OCI-LY7 (cell line): Measurements from ENCODE around the gene LACC1. TPM values are rescaled to one million over a fixed set of nuclear protein-coding genes. Genes with fewer than 3 reads are reported as not detected.

Experiments
- BruUV-seq: library from RNA; stranded (reverse); fragments of 400-500 nt; replicated peaks from 2 replicates; lab custom pipeline; 2021; lab: Mats Ljungman, UMichigan
- CTCF ChIA-PET: fragments of 300-600 bp; sonication (Branson Sonifier 250); formaldehyde crosslinking; loops from one replicate; lab custom pipeline; 2022; ENCODE audit warnings: antibody characterized with exemption; ENCODE audit not compliant: unreplicated experiment; lab: Charles Lee
- POLR2A ChIA-PET: fragments of 300-600 bp; sonication (Branson Sonifier 250); formaldehyde crosslinking; loops from one replicate; lab custom pipeline; 2022; ENCODE audit warnings: antibody characterized with exemption; lab: Charles Lee
- DNase-seq: peaks from one replicate; pipeline ENCODE4 v3.0.0-alpha.2; 2015; ENCODE audit warnings: low spot score
- H2AFZ ChIP-seq: fragments of 200-600 bp; sonication (generic), shearing (Covaris generic); 2 replicates; pipeline ENCODE4 v1.6.1; 2014; ENCODE audit warnings: mild to moderate bottlenecking, antibody characterized with exemption, low read length, moderate library complexity
- H3K27ac ChIP-seq: fragments of 200-600 bp; sonication (generic); 2 replicates; pipeline ENCODE4 v1.5.1; 2014; ENCODE audit warnings: mixed run types, low read depth, mild to moderate bottlenecking, moderate library complexity, low read length, inconsistent platforms; ENCODE audit not compliant: poor library complexity, severe bottlenecking
- H3K36me3 ChIP-seq: fragments of 200-600 bp; sonication (generic); 2 replicates; pipeline ENCODE4 v1.6.1; 2014; ENCODE audit warnings: mild to moderate bottlenecking, antibody characterized with exemption, low read length, moderate library complexity, mixed read lengths; ENCODE audit not compliant: insufficient read depth
- H3K4me1 ChIP-seq: fragments of 200-600 bp; sonication (generic); 2 replicates; pipeline ENCODE4 v1.5.1; 2014; ENCODE audit warnings: mild to moderate bottlenecking, low read length; ENCODE audit not compliant: insufficient read depth, poor library complexity, severe bottlenecking
- H3K4me2 ChIP-seq: fragments of 200-600 bp; sonication (generic); 2 replicates; pipeline ENCODE4 v1.6.1; 2014; ENCODE audit warnings: mild to moderate bottlenecking, low read length
- H3K4me3 ChIP-seq: fragments of 200-600 bp; sonication (generic); 2 replicates; pipeline ENCODE4 v1.5.1; 2014; ENCODE audit warnings: mild to moderate bottlenecking, low read depth, low read length; ENCODE audit not compliant: poor library complexity, severe bottlenecking
- H3K79me2 ChIP-seq: fragments of 200-600 bp; sonication (generic); 2 replicates; pipeline ENCODE4 v1.6.1; 2016; ENCODE audit warnings: low read depth, mild to moderate bottlenecking, low read length, moderate library complexity, mixed read lengths; ENCODE audit not compliant: insufficient read depth
- H3K9me2 ChIP-seq: fragments of 200-600 bp; sonication (generic); 2 replicates; pipeline ENCODE4 v1.6.1; 2016; ENCODE audit warnings: mild to moderate bottlenecking, low read length, mixed read lengths; ENCODE audit not compliant: insufficient read depth
- H3K9me3 ChIP-seq: fragments of 200-600 bp; sonication (generic); 2 replicates; pipeline ENCODE4 v1.6.1; 2014; ENCODE audit warnings: mild to moderate bottlenecking, mixed run types, low read length, mixed read lengths
- H4K20me1 ChIP-seq: fragments of 200-600 bp; sonication (generic); 2 replicates; pipeline ENCODE4 v1.6.1; 2014; ENCODE audit warnings: mild to moderate bottlenecking, antibody characterized with exemption, low read length, moderate library complexity, mixed read lengths; ENCODE audit not compliant: insufficient read depth
- CTCF ChIP-seq: fragments of 200-600 bp; sonication (generic); conservative IDR thresholded peaks from 2 replicates; pipeline ENCODE4 v1.5.1; 2014; ENCODE audit warnings: mild to moderate bottlenecking, antibody characterized with exemption, low read length, moderate library complexity, mixed read lengths
- EZH2phosphoT487 ChIP-seq: fragments of 200-600 bp; sonication (generic); IDR thresholded peaks from 2 replicates; pipeline ENCODE4 v1.6.1; 2018; ENCODE audit warnings: low read depth, borderline replicate concordance, mild to moderate bottlenecking, mixed run types, antibody characterized with exemption, low read length, moderate library complexity, mixed read lengths
- intact Hi-C: fragments of 100-400 bp; cut with micrococcal nuclease; formaldehyde crosslinking; loops from one replicate; pipeline ENCODE4 v1.10.0; 2022; ENCODE audit not compliant: unreplicated experiment
- total RNA-seq, 2 experiments: library from RNA; depleted of rRNA in 1 of 2; stranded (reverse); fragments of >200 nt in 1 of 2; shearing (Covaris generic) in 1 of 2; gene quantifications; 2 replicates each; pipeline ENCODE4 v1.2.3, GENCODE V29; 2014 to 2022

Gene LACC1
- total RNA-seq, 2 experiments from 2014 or later = 3.5 to 11.3 TPM

GRCh38 chr13:43905435-43906031 lies 25.8 kb downstream of the LACC1 start:
- TF ChIP-seq CTCF = peak; percentile 91
- no peak for TF ChIP-seq EZH2phosphoT487
- Histone ChIP-seq H3K79me2 (no peaks in the 10 kb centered on the region), H3K36me3 (no peaks in the 10 kb centered on the region), H2AFZ (no peak overlapping the region), H3K9me2 (no peaks in the 10 kb centered on the region), H3K27ac (no peak overlapping the region), H3K4me3 (no peak overlapping the region), H3K4me2 (no peak overlapping the region), H3K4me1 (no peaks in the 10 kb centered on the region), H4K20me1 (no peaks in the 10 kb centered on the region), H3K9me3 (no peaks in the 10 kb centered on the region)
- ChIA-PET CTCF (no interaction called here), POLR2A (interaction anchor here (0.5 to 1.0 kb wide), 2 partner anchors 26 to 209 kb away, joined by 3 to 4 read pairs; partner anchors contain the start of genes CCDC122 and LACC1)
- no TSS peak for BruUV-seq
- intact Hi-C loops = loop anchor here (2.0 to 10.0 kb wide), 4 partner anchors 142 to 1067 kb away; no protein-coding TSS in a partner anchor
- peak; percentile 74 for DNase-seq

- Histone ChIP-seq H3K4me1 (no peaks in the 10 kb centered on the region), H3K36me3 (no peaks in the 10 kb centered on the region), H3K9me3 (no peaks in the 10 kb centered on the region), H3K27ac (no peak overlapping the region), H3K9me2 (no peaks in the 10 kb centered on the region), H2AFZ (no peak overlapping the region), H3K4me2 (no peak overlapping the region), H3K4me3 (no peak overlapping the region), H3K79me2 (no peaks in the 10 kb centered on the region), H4K20me1 (no peaks in the 10 kb centered on the region)
- POLR2A ChIA-PET = interaction anchor here (0.6 to 1.0 kb wide), 4 partner anchors 26 to 869 kb away, joined by 3 read pairs; no protein-coding TSS in a partner anchor
- peak; percentile 86 for TF ChIP-seq CTCF
- no peak for TF ChIP-seq EZH2phosphoT487
- BruUV-seq = no TSS peak
- CTCF ChIA-PET = interaction anchor here (1.0 to 1.2 kb wide), 2 partner anchors 9 to 17 kb away, joined by 3 to 4 read pairs; no protein-coding TSS in a partner anchor
- intact Hi-C loops = loop anchor here (2.0 to 10.0 kb wide), 4 partner anchors 139 to 1064 kb away; no protein-coding TSS in a partner anchor
- DNase-seq = peak; percentile 36
Observed at GRCh38 chr13:43908156-43909126, 28.7 kb downstream of the LACC1 start.
